ENCODE results near the gene MGLL. TPM values are rescaled to one million over a fixed set of nuclear protein-coding genes. Genes with fewer than 3 reads are reported as not detected.

MGLL gene
- total and polyA plus RNA-seq, 9 of the 15 experiments (the other 6 are each of a cell fraction or from before 2014, with no cell fraction given): 0.12 to 0.32 (median 0.18) TPM; not detected in 6

DNA sequence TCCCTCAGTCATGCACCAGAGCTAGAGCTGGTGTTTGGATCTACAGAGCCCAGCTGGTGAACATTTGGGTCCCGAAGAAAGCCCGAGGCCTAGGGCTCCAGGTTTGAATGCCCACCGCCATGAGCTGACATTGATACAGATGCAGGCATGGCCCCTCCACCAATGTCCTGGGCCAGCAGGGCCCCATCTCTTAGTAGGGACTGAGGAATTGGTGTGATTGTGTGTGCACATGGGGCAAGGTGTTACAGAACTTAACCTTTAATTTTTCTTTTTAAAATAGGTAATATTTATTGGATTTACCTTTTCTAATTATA lies 182.3 kb downstream of the MGLL start:
- peaks cover 17% of the 10 kb centered on the region for H3K79me2 ChIP-seq (ENCODE audit: control insufficient read depth, insufficient read depth, low read length)
- no peak overlapping the region for H3K9ac ChIP-seq (ENCODE audit: insufficient read depth in 1 of 2, low read depth in 2 of 2, low read length in 2 of 2)
- H3K27ac ChIP-seq (ENCODE audit: extremely low read depth, low read depth, low read length): no peak overlapping the region
- H3K27me3 ChIP-seq (ENCODE audit: control insufficient read depth in 2 of 2, insufficient read depth in 2 of 2, low read length in 2 of 2): no peaks in the 10 kb centered on the region
- H3K9me1 ChIP-seq (ENCODE audit: control insufficient read depth, insufficient read depth, low read length): no peaks in the 10 kb centered on the region
- H3K9me3 ChIP-seq (replicated peaks; ENCODE audit: control insufficient read depth, insufficient read depth, low read depth, low read length): no peaks in the 10 kb centered on the region
- H3K4me3 ChIP-seq: no peak overlapping the region
- no peaks in the 10 kb centered on the region for H4K20me1 ChIP-seq (replicated peaks; ENCODE audit: control insufficient read depth, insufficient read depth, low read length)
- in situ Hi-C loops (cut with MboI): no loop called here
- TF ChIP-seq MYNN (IDR thresholded peaks at IDR 0.05) (no peak), MYNN (CRISPR knock-in tag; IDR thresholded peaks at IDR 0.05) (no peak), BACH1 (tag; IDR thresholded peaks at IDR 0.05) (no peak), PTTG1 (tag; IDR thresholded peaks at IDR 0.05; ENCODE audit: low read depth) (no peak), HEY1 (CRISPR knock-in tag; IDR thresholded peaks at IDR 0.05; ENCODE audit: borderline replicate concordance) (no peak), ZFP1 (CRISPR knock-in tag; IDR thresholded peaks at IDR 0.05) (no peak), KLF13 (tag; IDR thresholded peaks at IDR 0.05; ENCODE audit: borderline replicate concordance, low read depth) (no peak), RBM39 (optimal IDR thresholded peaks at IDR 0.05; ENCODE audit: low read depth, low read length) (no peak), ZNF76 (CRISPR knock-in tag; IDR thresholded peaks at IDR 0.05; ENCODE audit: borderline replicate concordance) (no peak), ZNF146 (CRISPR knock-in tag; IDR thresholded peaks at IDR 0.05; ENCODE audit: unreplicated experiment) (no peak)
- TF ChIP-seq, protein P1, sequence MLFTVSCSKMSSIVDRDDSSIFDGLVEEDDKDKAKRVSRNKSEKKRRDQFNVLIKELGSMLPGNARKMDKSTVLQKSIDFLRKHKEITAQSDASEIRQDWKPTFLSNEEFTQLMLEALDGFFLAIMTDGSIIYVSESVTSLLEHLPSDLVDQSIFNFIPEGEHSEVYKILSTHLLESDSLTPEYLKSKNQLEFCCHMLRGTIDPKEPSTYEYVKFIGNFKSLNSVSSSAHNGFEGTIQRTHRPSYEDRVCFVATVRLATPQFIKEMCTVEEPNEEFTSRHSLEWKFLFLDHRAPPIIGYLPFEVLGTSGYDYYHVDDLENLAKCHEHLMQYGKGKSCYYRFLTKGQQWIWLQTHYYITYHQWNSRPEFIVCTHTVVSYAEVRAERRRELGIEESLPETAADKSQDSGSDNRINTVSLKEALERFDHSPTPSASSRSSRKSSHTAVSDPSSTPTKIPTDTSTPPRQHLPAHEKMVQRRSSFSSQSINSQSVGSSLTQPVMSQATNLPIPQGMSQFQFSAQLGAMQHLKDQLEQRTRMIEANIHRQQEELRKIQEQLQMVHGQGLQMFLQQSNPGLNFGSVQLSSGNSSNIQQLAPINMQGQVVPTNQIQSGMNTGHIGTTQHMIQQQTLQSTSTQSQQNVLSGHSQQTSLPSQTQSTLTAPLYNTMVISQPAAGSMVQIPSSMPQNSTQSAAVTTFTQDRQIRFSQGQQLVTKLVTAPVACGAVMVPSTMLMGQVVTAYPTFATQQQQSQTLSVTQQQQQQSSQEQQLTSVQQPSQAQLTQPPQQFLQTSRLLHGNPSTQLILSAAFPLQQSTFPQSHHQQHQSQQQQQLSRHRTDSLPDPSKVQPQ (CRISPR knock-in tag; IDR thresholded peaks at IDR 0.05; ENCODE audit: borderline replicate concordance): no peak
- TF ChIP-seq, protein P2, sequence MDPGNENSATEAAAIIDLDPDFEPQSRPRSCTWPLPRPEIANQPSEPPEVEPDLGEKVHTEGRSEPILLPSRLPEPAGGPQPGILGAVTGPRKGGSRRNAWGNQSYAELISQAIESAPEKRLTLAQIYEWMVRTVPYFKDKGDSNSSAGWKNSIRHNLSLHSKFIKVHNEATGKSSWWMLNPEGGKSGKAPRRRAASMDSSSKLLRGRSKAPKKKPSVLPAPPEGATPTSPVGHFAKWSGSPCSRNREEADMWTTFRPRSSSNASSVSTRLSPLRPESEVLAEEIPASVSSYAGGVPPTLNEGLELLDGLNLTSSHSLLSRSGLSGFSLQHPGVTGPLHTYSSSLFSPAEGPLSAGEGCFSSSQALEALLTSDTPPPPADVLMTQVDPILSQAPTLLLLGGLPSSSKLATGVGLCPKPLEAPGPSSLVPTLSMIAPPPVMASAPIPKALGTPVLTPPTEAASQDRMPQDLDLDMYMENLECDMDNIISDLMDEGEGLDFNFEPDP (CRISPR knock-in tag; IDR thresholded peaks at IDR 0.05): no peak
- ATAC-seq (no peak), DNase-seq (ENCODE audit: extremely low read depth in 1 of 4, low spot score in 3 of 4) (no peak), FAIRE-seq (no peak)
- 82% methylated on average over 2 of the region's 3 CpGs for WGBS (ENCODE audit: insufficient coverage, low coverage, missing lambda C conversion rate)
- ChIA-PET CTCF (ENCODE audit: low intra/inter-chr PET ratio) (no interaction called here), POLR2A (no interaction called here)
- no TSS peak for BruUV-seq (replicated peaks)
- peaks cover 0 to 3% of the 10 kb centered on the region in 2 experiments; a peak in 2 of 5 replicates for H3K4me1 ChIP-seq (replicated peaks in 1 of 2; ENCODE audit: control insufficient read depth in 2 of 2, insufficient read depth in 2 of 2, low read length in 2 of 2)
- H3K4me2 ChIP-seq (ENCODE audit: insufficient read depth, low read length): no peak overlapping the region
- intact Hi-C loops (cut with micrococcal nuclease): no loop called here
- no peak overlapping the region for H2AFZ ChIP-seq (ENCODE audit: low read depth, low read length)
- H3K36me3 ChIP-seq (ENCODE audit: control insufficient read depth, insufficient read depth, low read length): peaks cover 12% of the 10 kb centered on the region; the same call in 2 of the 3 replicates
